Spleen (tissue), 11 donors: Measurements from ENCODE around the gene CBFA2T2. TPM values are rescaled to one million over a fixed set of nuclear protein-coding genes. Genes with fewer than 3 reads are reported as not detected.

Experiments
- DNase-seq: peaks from one replicate; pipeline ENCODE4 v3.0.0-alpha.2; 2020
- H3K27ac ChIP-seq, 8 donors: fragments of 200-600 bp; sonication (generic) in 7 of 8; 1 replicate in 4 of 8; 2 replicates in 4 of 8; pipeline versions ENCODE4 v1.5.0 to v1.8.0; 2016 to 2021; ENCODE audit warnings: inconsistent platforms in 4 of 8, mild to moderate bottlenecking in 4 of 8, moderate library complexity in 1 of 8
- H3K27me3 ChIP-seq, 7 donors: fragments of 200-600 bp; sonication (generic) in 6 of 7; replicated peaks in 1 of 7; 1 replicate in 4 of 7; 2 replicates in 3 of 7; pipeline versions ENCODE4 v1.5.0 to v1.8.0; 2016 to 2021; ENCODE audit warnings: inconsistent platforms in 3 of 7, mild to moderate bottlenecking in 1 of 7
- H3K36me3 ChIP-seq, 6 donors: fragments of 200-600 bp; sonication (generic) in 5 of 6; 1 replicate in 4 of 6; 2 replicates in 2 of 6; pipeline versions ENCODE4 v1.5.0 to v1.8.0; 2016 to 2021; ENCODE audit warnings: inconsistent platforms in 2 of 6
- H3K4me1 ChIP-seq, 6 donors: fragments of 200-600 bp; sonication (generic) in 5 of 6; 1 replicate in 3 of 6; 2 replicates in 3 of 6; pipeline versions ENCODE4 v1.5.0 to v1.8.0; 2016 to 2021; ENCODE audit warnings: inconsistent platforms in 3 of 6
- H3K4me3 ChIP-seq, 8 donors: fragments of 200-600 bp; sonication (generic) in 7 of 8; 1 replicate in 4 of 8; 2 replicates in 4 of 8; pipeline versions ENCODE4 v1.5.0 to v1.8.0; 2016 to 2021; ENCODE audit warnings: inconsistent platforms in 4 of 8, mild to moderate bottlenecking in 4 of 8, moderate library complexity in 2 of 8
- H3K9me3 ChIP-seq, 8 donors: fragments of 200-600 bp; sonication (generic) in 7 of 8; 1 replicate in 4 of 8; 2 replicates in 4 of 8; pipeline versions ENCODE4 v1.5.0 to v1.8.0; 2016 to 2021; ENCODE audit warnings: inconsistent platforms in 4 of 8
- CTCF ChIP-seq, 11 experiments: fragments of 200-600 bp in 7 of 11; fragments of 450-650 bp in 4 of 11; sonication (generic) in 4 of 11; IDR thresholded peaks in 8 of 11; conservative IDR thresholded peaks in 3 of 11; 1 replicate in 7 of 11; 2 replicates in 4 of 11; pipeline versions ENCODE4 v1.4.0 to v1.8.0; 2016 to 2021; ENCODE audit warnings: antibody characterized with exemption in 11 of 11, inconsistent platforms in 4 of 11, mild to moderate bottlenecking in 1 of 11
- POLR2A ChIP-seq, 3 donors: fragments of 450-650 bp; IDR thresholded peaks; one replicate each; pipeline ENCODE4 v1.5.1; 2017; ENCODE audit warnings: antibody characterized with exemption in 3 of 3, mild to moderate bottlenecking in 1 of 3
- POLR2AphosphoS5 ChIP-seq, 3 donors: sonication (generic); formaldehyde crosslinking; IDR thresholded peaks; one replicate each; pipeline ENCODE4 v1.5.1; 2017; ENCODE audit warnings: antibody characterized with exemption in 3 of 3
- WGBS, 5 donors: extraction: QIAGEN DNeasy Blood & Tissue Kit in 3 of 5; methylation state at CpG; one replicate each; pipeline versions ENCODE4 v1.1.5 to v1.1.7; 2013 to 2018; 5-methylcytosine and 5-hydroxymethylcytosine counted together
- intact Hi-C: fragments of 100-400 bp; cut with DNase I; formaldehyde crosslinking; loops from one replicate; pipeline ENCODE4 v1.15.0; 2023; ENCODE audit warnings: low total_unique reads
- polyA plus RNA-seq, 3 donors: library from polyadenylated mRNA; stranded (reverse); fragments of 200-250 nt; gene quantifications; one replicate each; pipeline ENCODE4 v1.2.1, GENCODE V29; 2013
- total RNA-seq, 7 donors: library from RNA; depleted of rRNA in 3 of 7; stranded (reverse); fragments of >200 nt in 3 of 7; fragmentation: NEBNext Ultra II Directional in 4 of 7; extraction: Animal tissue kit (Norgen Biotek cat#: 25700) in 4 of 7; gene quantifications; one replicate each; pipeline versions ENCODE4 v1.1.0 to v1.2.1, GENCODE V29; 2016 to 2021
- donor health status: healthy with polysubstance abuse.
- donor health status: DM: no; HTN: no; CAD: no; lungs with moderate emphysema.
- donor health status: DM: no; HTN: no; CAD: no.
- donor health status: Bipolar disorder and iron deficiency.
- donor health status: healthy.
- donor health status: DM: no; HTN: no; CAD: no.
- donor health status: DM: yes; HTN: yes; CAD: no.

The CBFA2T2 gene
- total and polyA plus RNA-seq, 10 donors = 3.3 to 25.4 (median 17.8) TPM

GRCh38 chr20:33600414-33600813, 110.5 kb downstream of the CBFA2T2 start:
- Histone ChIP-seq H3K4me1 (peaks cover 0 to 32% (median 10%) of the 10 kb centered on the region in 6 donors), H3K27me3 (no peaks in the 10 kb centered on the region), H3K9me3 (no peaks in the 10 kb centered on the region), H3K27ac (no peak overlapping the region), H3K36me3 (peaks cover 0 to 23% (median 0%) of the 10 kb centered on the region in 6 donors), H3K4me3 (no peak overlapping the region)
- WGBS, 5 donors = 93 to 98% (median 94%) methylated on average over 4 of the region's 4 CpGs
- no peak for TF ChIP-seq POLR2A (IDR thresholded peaks at IDR 0.05)
- TF ChIP-seq POLR2AphosphoS5 (IDR thresholded peaks at IDR 0.05) = no peak
- TF ChIP-seq CTCF (IDR thresholded peaks at IDR 0.05 in 8 of 11, conservative IDR thresholded peaks at IDR 0.05 in 3 of 11) = no peak
- no peak for DNase-seq
- intact Hi-C loops = no loop called here

GRCh38 chr20:33600981-33601380, 111.1 kb downstream of the CBFA2T2 start:
- H3K4me3 ChIP-seq = no peak overlapping the region
- intact Hi-C loops = no loop called here
- DNase-seq = no peak
- no peak overlapping the region for H3K27ac ChIP-seq
- no peaks in the 10 kb centered on the region for H3K27me3 ChIP-seq
- H3K4me1 ChIP-seq = peaks cover 0 to 38% (median 14%) of the 10 kb centered on the region in 6 donors
- 84 to 98% (median 96%) methylated on average over 8 of the region's 8 CpGs for WGBS, 5 donors
- TF ChIP-seq POLR2A (IDR thresholded peaks at IDR 0.05) = no peak
- TF ChIP-seq CTCF (IDR thresholded peaks at IDR 0.05 in 8 of 11, conservative IDR thresholded peaks at IDR 0.05 in 3 of 11) = no peak
- TF ChIP-seq POLR2AphosphoS5 (IDR thresholded peaks at IDR 0.05) = no peak
- H3K36me3 ChIP-seq = peaks cover 0 to 23% (median 0%) of the 10 kb centered on the region in 6 donors
- H3K9me3 ChIP-seq = no peaks in the 10 kb centered on the region

GRCh38 chr20:33601861-33602260, 112.0 kb downstream of the CBFA2T2 start:
- TF ChIP-seq CTCF (IDR thresholded peaks at IDR 0.05 in 8 of 11, conservative IDR thresholded peaks at IDR 0.05 in 3 of 11) (no peak), POLR2AphosphoS5 (IDR thresholded peaks at IDR 0.05) (no peak), POLR2A (IDR thresholded peaks at IDR 0.05) (no peak)
- H3K27me3 ChIP-seq = no peaks in the 10 kb centered on the region
- no peak for DNase-seq
- WGBS, 5 donors = 90 to 95% (median 93%) methylated on average over 5 of the region's 5 CpGs
- no peak overlapping the region for H3K4me3 ChIP-seq
- intact Hi-C loops = no loop called here
- H3K4me1 ChIP-seq = peaks cover 0 to 47% (median 23%) of the 10 kb centered on the region in 6 donors
- peaks cover 0 to 25% (median under 1%) of the 10 kb centered on the region in 6 donors for H3K36me3 ChIP-seq
- H3K27ac ChIP-seq = no peak overlapping the region
- no peaks in the 10 kb centered on the region for H3K9me3 ChIP-seq

- intact Hi-C loops = no loop called here
- DNase-seq = no peak
- peaks cover 0 to 48% (median 24%) of the 10 kb centered on the region in 6 donors for H3K4me1 ChIP-seq
- peak overlapping the region in 6 of 8 donors; percentile 4 to 67 (median 30) for H3K27ac ChIP-seq
- H3K36me3 ChIP-seq = peaks cover 0 to 27% (median 9%) of the 10 kb centered on the region in 6 donors
- TF ChIP-seq POLR2AphosphoS5 (IDR thresholded peaks at IDR 0.05) (no peak), POLR2A (IDR thresholded peaks at IDR 0.05) (no peak), CTCF (IDR thresholded peaks at IDR 0.05 in 8 of 11, conservative IDR thresholded peaks at IDR 0.05 in 3 of 11) (no peak)
- H3K4me3 ChIP-seq = peak overlapping the region in 1 of 8 donors; percentile 21
- 59 to 78% (median 65%) methylated on average over 5 of the region's 5 CpGs for WGBS, 5 donors
- H3K27me3 ChIP-seq = no peaks in the 10 kb centered on the region
- no peaks in the 10 kb centered on the region for H3K9me3 ChIP-seq
Observed at GRCh38 chr20:33602826-33603590, 113.1 kb downstream of the CBFA2T2 start.
